OCI-LY3 (cell line): ENCODE measurements around the gene MTUS2.

ENCODE experiments used
- EZH2phosphoT487 ChIP-seq: fragments of 200-600 bp; shearing (Covaris generic); IDR thresholded peaks from 2 replicates; pipeline ENCODE4 v1.6.1; 2018; ENCODE audit warnings: antibody characterized with exemption, mixed run types, low read depth
- TF ChIP-seq, protein P1 (sequence below): fragments of 200-600, 300-600 bp; sonication (generic); IDR thresholded peaks from 2 replicates; pipeline ENCODE4 v1.5.1; 2014; ENCODE audit warnings: antibody characterized with exemption, low read length, low read depth

DNA sequence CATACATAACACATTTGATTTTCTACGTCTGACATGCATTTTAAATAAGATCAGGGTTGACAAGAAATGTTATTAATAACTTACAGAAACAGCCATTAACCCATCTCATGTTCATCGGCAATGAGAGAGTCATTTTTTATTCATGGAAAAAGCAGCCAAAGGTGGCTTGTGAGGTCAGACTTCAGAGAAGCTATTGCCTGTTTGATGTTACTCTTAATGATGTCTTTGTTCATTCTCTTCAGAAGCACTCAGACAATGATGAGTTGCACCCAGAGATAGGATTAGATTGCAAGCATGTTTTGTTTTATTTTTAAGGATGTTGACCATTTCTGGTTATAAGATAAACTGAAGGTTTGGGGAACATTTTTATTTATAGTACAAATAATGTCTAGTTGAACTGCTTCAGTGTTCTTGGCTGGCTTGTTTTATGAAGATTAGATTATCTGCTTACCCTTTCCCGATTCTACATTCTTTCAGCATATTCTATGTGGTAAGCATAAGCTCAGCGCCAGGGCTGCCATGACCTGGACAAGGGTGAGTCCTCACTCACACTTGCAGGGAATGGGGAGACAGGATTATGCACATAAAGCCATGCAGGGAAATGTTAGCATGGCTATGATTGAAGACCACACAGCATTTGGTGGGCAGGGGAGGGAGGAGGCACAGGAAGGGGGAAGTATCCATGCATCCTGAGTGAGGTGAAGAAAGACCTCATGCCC is 288.1 kb downstream of the MTUS2 start:
- TF ChIP-seq, protein P1, sequence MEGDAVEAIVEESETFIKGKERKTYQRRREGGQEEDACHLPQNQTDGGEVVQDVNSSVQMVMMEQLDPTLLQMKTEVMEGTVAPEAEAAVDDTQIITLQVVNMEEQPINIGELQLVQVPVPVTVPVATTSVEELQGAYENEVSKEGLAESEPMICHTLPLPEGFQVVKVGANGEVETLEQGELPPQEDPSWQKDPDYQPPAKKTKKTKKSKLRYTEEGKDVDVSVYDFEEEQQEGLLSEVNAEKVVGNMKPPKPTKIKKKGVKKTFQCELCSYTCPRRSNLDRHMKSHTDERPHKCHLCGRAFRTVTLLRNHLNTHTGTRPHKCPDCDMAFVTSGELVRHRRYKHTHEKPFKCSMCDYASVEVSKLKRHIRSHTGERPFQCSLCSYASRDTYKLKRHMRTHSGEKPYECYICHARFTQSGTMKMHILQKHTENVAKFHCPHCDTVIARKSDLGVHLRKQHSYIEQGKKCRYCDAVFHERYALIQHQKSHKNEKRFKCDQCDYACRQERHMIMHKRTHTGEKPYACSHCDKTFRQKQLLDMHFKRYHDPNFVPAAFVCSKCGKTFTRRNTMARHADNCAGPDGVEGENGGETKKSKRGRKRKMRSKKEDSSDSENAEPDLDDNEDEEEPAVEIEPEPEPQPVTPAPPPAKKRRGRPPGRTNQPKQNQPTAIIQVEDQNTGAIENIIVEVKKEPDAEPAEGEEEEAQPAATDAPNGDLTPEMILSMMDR, result no peak
- TF ChIP-seq EZH2phosphoT487, result no peak
